HepG2 (cell line): ENCODE data around the gene INTS15. TPM values are rescaled to one million over a fixed set of nuclear protein-coding genes. Genes with fewer than 3 reads are reported as not detected.

Source experiments
- ATAC-seq: fragments of 200-7000 bp; cut with Tn5 transposase; 3 replicates; pipeline ENCODE4 v1.9.1; 2020; ENCODE audit warnings: mild to moderate bottlenecking, moderate library complexity
- BruUV-seq: library from RNA; stranded (reverse); fragments of 400-500 nt; replicated peaks from 2 replicates; lab custom pipeline; 2021; lab: Mats Ljungman, UMichigan
- CTCF ChIA-PET: fragments of 300-600 bp; formaldehyde crosslinking; extraction: SDS; loops from one replicate; lab custom pipeline; 2021; ENCODE audit warnings: low total read pairs, inconsistent platforms, low intra/inter-chr PET ratio; lab: Yijun Ruan, JAX
- POLR2A ChIA-PET: fragments of 350-600 bp; sonication (Branson Sonifier 250); formaldehyde crosslinking; loops from one replicate; lab custom pipeline; 2020; ENCODE audit warnings: antibody characterized with exemption, inconsistent platforms; lab: Yijun Ruan, JAX
- DNase-seq: peaks from one replicate; pipeline ENCODE4 v3.0.0-alpha.2; 2015; ENCODE audit warnings: low spot score
- FAIRE-seq: peaks from 3 replicates; lab custom pipeline; 2011; peaks lifted over from hg19 to GRCh38; lab: Jason Lieb, UNC
- H2AFZ ChIP-seq: one replicate; pipeline ENCODE4 v1.6.1; 2011; ENCODE audit warnings: low read length, inconsistent platforms
- H3K27ac ChIP-seq: fragments of 300-600 bp; 3 replicates; pipeline ENCODE4 v1.8.0; 2011; ENCODE audit warnings: mixed run types, mild to moderate bottlenecking, mixed read lengths, low read length, inconsistent platforms; ENCODE audit not compliant: insufficient read depth; ENCODE audit errors: extremely low read length
- H3K27me3 ChIP-seq, 2 experiments: fragments of 200-600 bp in 1 of 2; 2 replicates in 1 of 2; 3 replicates in 1 of 2; pipeline versions ENCODE4 v1.6.0 to v1.8.0; 2011; ENCODE audit warnings: low read length in 2 of 2, mild to moderate bottlenecking in 2 of 2, moderate library complexity in 2 of 2, inconsistent platforms in 1 of 2; ENCODE audit not compliant: insufficient read depth in 2 of 2, control insufficient read depth in 1 of 2
- H3K36me3 ChIP-seq, 2 experiments: fragments of 200-600 bp in 1 of 2; replicated peaks in 1 of 2; 2 replicates in 1 of 2; 3 replicates in 1 of 2; pipeline versions ENCODE4 v1.5.1 to v1.8.0; 2011; ENCODE audit warnings: low read length in 2 of 2, inconsistent platforms in 1 of 2; ENCODE audit not compliant: insufficient read depth in 2 of 2, control insufficient read depth in 1 of 2
- H3K4me1 ChIP-seq: 2 replicates; pipeline ENCODE4 v1.5.1; 2012; ENCODE audit warnings: low read length, inconsistent platforms; ENCODE audit not compliant: insufficient read depth
- H3K4me2 ChIP-seq: 2 replicates; pipeline ENCODE4 v1.6.0; 2011; ENCODE audit warnings: low read depth, low read length, inconsistent platforms
- H3K4me3 ChIP-seq, 3 experiments: fragments of 200-600 bp in 1 of 3; sonication (generic), shearing (Covaris generic) in 1 of 3; replicated peaks in 1 of 3; 2 replicates each; pipeline ENCODE4 v1.5.1; 2011 to 2016; ENCODE audit warnings: low read length in 3 of 3, inconsistent platforms in 2 of 3, low read depth in 2 of 3, mild to moderate bottlenecking in 2 of 3, control low read depth in 1 of 3, mixed read lengths in 1 of 3; ENCODE audit not compliant: insufficient read depth in 1 of 3
- H3K79me2 ChIP-seq: one replicate; pipeline ENCODE4 v1.6.1; 2011; ENCODE audit warnings: low read length, inconsistent platforms; ENCODE audit not compliant: insufficient read depth
- H3K9ac ChIP-seq: 2 replicates; pipeline ENCODE4 v1.6.0; 2011; ENCODE audit warnings: mild to moderate bottlenecking, low read depth, low read length, inconsistent platforms; ENCODE audit not compliant: insufficient read depth
- H3K9me3 ChIP-seq: 2 replicates; pipeline ENCODE4 v1.5.1; 2012; ENCODE audit warnings: mild to moderate bottlenecking, low read length
- H4K20me1 ChIP-seq: 2 replicates; pipeline ENCODE4 v1.6.0; 2011; ENCODE audit warnings: inconsistent platforms, mild to moderate bottlenecking, low read length, moderate library complexity; ENCODE audit not compliant: insufficient read depth
- CSRNP1 ChIP-seq: sonication (generic); formaldehyde crosslinking; IDR thresholded peaks from 2 replicates; pipeline ENCODE4 v1.8.1; 2023; ENCODE audit warnings: mild to moderate bottlenecking, missing genetic modification reagents
- FOXA3 ChIP-seq: IDR thresholded peaks from 2 replicates; pipeline ENCODE4 v1.6.1; 2016; ENCODE audit warnings: missing genetic modification reagents, missing compliant biosample characterization
- JUN ChIP-seq: sonication (generic); formaldehyde crosslinking; IDR thresholded peaks from 2 replicates; pipeline ENCODE4 v1.4.0; 2020; ENCODE audit warnings: mild to moderate bottlenecking, missing genetic modification reagents
- MYNN ChIP-seq: sonication (generic); formaldehyde crosslinking; IDR thresholded peaks from 2 replicates; pipeline ENCODE4 v1.4.0; 2020; ENCODE audit warnings: mild to moderate bottlenecking, low read depth, missing genetic modification reagents
- NCOA5 ChIP-seq: sonication (generic); formaldehyde crosslinking; IDR thresholded peaks from 2 replicates; pipeline ENCODE4 v1.4.0; 2020; ENCODE audit warnings: missing genetic modification reagents
- PRDM10 ChIP-seq: sonication (generic); formaldehyde crosslinking; IDR thresholded peaks from 2 replicates; pipeline ENCODE4 v1.4.0; 2020; ENCODE audit warnings: low read depth, missing genetic modification reagents
- RBM39 ChIP-seq: fragments of 200-400 bp; formaldehyde crosslinking; IDR thresholded peaks from one replicate; pipeline ENCODE4 v1.6.1; 2018; ENCODE audit warnings: antibody characterized with exemption, mild to moderate bottlenecking, low read depth, low read length; ENCODE audit not compliant: poor library complexity, severe bottlenecking
- TFAP4 ChIP-seq: sonication (generic); IDR thresholded peaks from 2 replicates; pipeline ENCODE4 v1.6.1; 2016; ENCODE audit warnings: low read depth, borderline replicate concordance
- THAP11 ChIP-seq: IDR thresholded peaks from 2 replicates; pipeline ENCODE4 v1.6.1; 2016; ENCODE audit warnings: missing biosample characterization, missing genetic modification reagents
- ZNF251 ChIP-seq: sonication (generic); formaldehyde crosslinking; IDR thresholded peaks from 2 replicates; pipeline ENCODE4 v1.9.0; 2021; ENCODE audit warnings: mild to moderate bottlenecking, missing genetic modification reagents
- ZNF263 ChIP-seq: sonication (generic); formaldehyde crosslinking; IDR thresholded peaks from 2 replicates; pipeline ENCODE4 v1.4.0; 2020; ENCODE audit warnings: missing genetic modification reagents
- ZNF296 ChIP-seq: sonication (generic); formaldehyde crosslinking; conservative IDR thresholded peaks from 2 replicates; pipeline ENCODE4 v1.5.0; 2020; ENCODE audit warnings: mild to moderate bottlenecking, missing genetic modification reagents
- ZNF329 ChIP-seq: sonication (generic); formaldehyde crosslinking; IDR thresholded peaks from 2 replicates; pipeline ENCODE4 v1.9.0; 2021; ENCODE audit warnings: low read depth, mild to moderate bottlenecking, missing genetic modification reagents
- WGBS: methylation state at CpG from one replicate; pipeline ENCODE4 v1.1.6; 2017; ENCODE audit warnings: low lambda C conversion rate; 5-methylcytosine and 5-hydroxymethylcytosine counted together
- in situ Hi-C: cut with HindIII; loops from 2 replicates; pipeline ENCODE4 v1.10.0; 2017; ENCODE audit warnings: low pct_unique_long_range_greater_than_20kb; ENCODE audit not compliant: extremely low pct_ligation_motif_present
- intact Hi-C: fragments of 100-400 bp; cut with micrococcal nuclease; formaldehyde crosslinking; loops from one replicate; pipeline ENCODE4 v1.10.0; 2022; ENCODE audit not compliant: unreplicated experiment
- polyA plus RNA-seq, 8 experiments: library from polyadenylated mRNA; depleted of rRNA in 3 of 8; stranded (reverse) in 7 of 8; unstranded in 1 of 8; fragments of >200 nt; fragmentation: Illumina TruSeq in 4 of 8; extraction: Trizol in 4 of 8; gene quantifications; 2 replicates each; pipeline versions ENCODE4 v1.2.1 to v1.2.3, GENCODE V29; 2011 to 2016; ENCODE audit warnings: low read depth in 4 of 8, missing spikeins in 1 of 8, mixed read lengths in 1 of 8; ENCODE audit not compliant: insufficient read depth in 1 of 8
- total RNA-seq, 5 experiments: library from RNA; depleted of rRNA; stranded (reverse); fragments of >200 nt; fragmentation: Illumina TruSeq; extraction: Trizol; gene quantifications; 2 replicates each; pipeline ENCODE4 v1.2.3, GENCODE V29; 2016; ENCODE audit warnings: low read depth in 1 of 5

INTS15 gene
- total and polyA plus RNA-seq, 2 of the 13 experiments (the other 11 are each of a cell fraction or from before 2014, with no cell fraction given): 16.3 to 25.7 TPM

- peaks cover 8% of the 10 kb centered on the region; the same call in 1 of the 2 replicates for H3K4me1 ChIP-seq
- no peak overlapping the region for H3K4me3 ChIP-seq
- WGBS: 14% methylated on average over 3 of the region's 3 CpGs
- TF ChIP-seq TFAP4: no peak
- no peak for ATAC-seq
- no peaks in the 10 kb centered on the region for H3K36me3 ChIP-seq
- POLR2A ChIA-PET: interaction anchor here (1.6 to 1.8 kb wide), 2 partner anchors 16 to 18 kb away, joined by 3 to 4 read pairs; no protein-coding TSS in a partner anchor
- DNase-seq: no peak
- H3K9ac ChIP-seq: no peak overlapping the region
- H3K4me2 ChIP-seq: no peak overlapping the region
- in situ Hi-C loops: no loop called here
- H3K27ac ChIP-seq: no peak overlapping the region
- H3K9me3 ChIP-seq: no peaks in the 10 kb centered on the region
- no peaks in the 10 kb centered on the region for H4K20me1 ChIP-seq
- no TSS peak for BruUV-seq
- CTCF ChIA-PET: no interaction called here
- intact Hi-C loops: loop anchor here (1.0 kb wide), 1 partner anchor 44 kb away; no protein-coding TSS in a partner anchor
- no peaks in the 10 kb centered on the region for H3K79me2 ChIP-seq
- no peak overlapping the region for H2AFZ ChIP-seq
- H3K27me3 ChIP-seq: no peaks in the 10 kb centered on the region
- no peak for FAIRE-seq
Measured at GRCh38 chr7:6559896-6560295, 29.9 kb upstream of the INTS15 start.

GRCh38 chr7:6562106-6562505 lies 27.7 kb upstream of the INTS15 start:
- H3K27me3 ChIP-seq: no peaks in the 10 kb centered on the region
- WGBS: 48% methylated on average over 1 of the region's 1 CpG
- H3K4me1 ChIP-seq: peaks cover 23% of the 10 kb centered on the region
- intact Hi-C loops: no loop called here
- no peak overlapping the region for H3K4me3 ChIP-seq
- H3K27ac ChIP-seq: no peak overlapping the region
- ChIA-PET POLR2A (no interaction called here), CTCF (no interaction called here)
- H3K9ac ChIP-seq: no peak overlapping the region
- H4K20me1 ChIP-seq: no peaks in the 10 kb centered on the region
- no peak overlapping the region for H3K4me2 ChIP-seq
- in situ Hi-C loops: no loop called here
- H3K79me2 ChIP-seq: no peaks in the 10 kb centered on the region
- H3K9me3 ChIP-seq: no peaks in the 10 kb centered on the region
- no peak overlapping the region for H2AFZ ChIP-seq
- no peak for DNase-seq
- ATAC-seq: no peak
- H3K36me3 ChIP-seq: no peaks in the 10 kb centered on the region
- BruUV-seq: no TSS peak
- no peak for FAIRE-seq
- TF ChIP-seq JUN (CRISPR knock-in tag) (no peak), ZNF263 (CRISPR knock-in tag) (no peak), ZNF329 (CRISPR knock-in tag) (no peak), CSRNP1 (CRISPR knock-in tag) (no peak), RBM39 (no peak), NCOA5 (CRISPR knock-in tag) (no peak), PRDM10 (CRISPR knock-in tag) (no peak), MYNN (CRISPR knock-in tag) (no peak), FOXA3 (CRISPR knock-in tag) (no peak), ZNF251 (CRISPR knock-in tag) (no peak), ZNF296 (CRISPR knock-in tag) (no peak), THAP11 (no peak)
